HEK293 (cell line): ENCODE results near the gene GPHA2.

ENCODE experiments used
- BCL11B ChIP-seq: fragments of 450-650 bp; formaldehyde crosslinking; IDR thresholded peaks from 2 replicates; pipeline ENCODE4 v1.5.1; 2016; ENCODE audit warnings: low read depth, missing biosample characterization, missing genetic modification characterization
- EGR2 ChIP-seq: fragments of 450-650 bp; formaldehyde crosslinking; IDR thresholded peaks from 2 replicates; pipeline ENCODE4 v1.5.1; 2016; ENCODE audit warnings: low read depth, missing biosample characterization, missing genetic modification characterization
- IKZF3 ChIP-seq: fragments of 450-650 bp; IDR thresholded peaks from 2 replicates; pipeline ENCODE4 v1.5.0; 2018; ENCODE audit warnings: missing biosample characterization, mild to moderate bottlenecking, missing genetic modification characterization, moderate library complexity
- KLF10 ChIP-seq: fragments of 450-650 bp; IDR thresholded peaks from 2 replicates; pipeline ENCODE4 v1.5.1; 2018; ENCODE audit warnings: missing biosample characterization, mild to moderate bottlenecking, missing genetic modification characterization
- REPIN1 ChIP-seq: fragments of 450-650 bp; formaldehyde crosslinking; IDR thresholded peaks from 2 replicates; pipeline ENCODE4 v1.5.1; 2017; ENCODE audit warnings: missing biosample characterization, missing genetic modification characterization, low read depth
- SP7 ChIP-seq: fragments of 450-650 bp; formaldehyde crosslinking; IDR thresholded peaks from 2 replicates; pipeline ENCODE4 v1.5.1; 2016; ENCODE audit warnings: missing biosample characterization, missing genetic modification characterization
- ZBTB17 ChIP-seq: fragments of 450-650 bp; formaldehyde crosslinking; IDR thresholded peaks from 2 replicates; pipeline ENCODE4 v1.5.1; 2016; ENCODE audit warnings: missing biosample characterization, missing genetic modification characterization
- ZBTB8A ChIP-seq: fragments of 450-650 bp; formaldehyde crosslinking; IDR thresholded peaks from 2 replicates; pipeline ENCODE4 v1.5.1; 2016; ENCODE audit warnings: missing biosample characterization, missing genetic modification characterization
- ZEB2 ChIP-seq: fragments of 450-650 bp; formaldehyde crosslinking; IDR thresholded peaks from 2 replicates; pipeline ENCODE4 v1.5.1; 2016; ENCODE audit warnings: missing biosample characterization, missing genetic modification characterization
- ZNF121 ChIP-seq: fragments of 450-650 bp; formaldehyde crosslinking; IDR thresholded peaks from 2 replicates; pipeline ENCODE4 v1.5.1; 2016; ENCODE audit warnings: missing biosample characterization, missing genetic modification characterization
- ZNF266 ChIP-seq: fragments of 450-650 bp; formaldehyde crosslinking; IDR thresholded peaks from 2 replicates; pipeline ENCODE4 v1.5.1; 2016; ENCODE audit warnings: missing biosample characterization, missing genetic modification characterization, low read depth
- ZNF366 ChIP-seq: fragments of 450-650 bp; formaldehyde crosslinking; conservative IDR thresholded peaks from 2 replicates; pipeline ENCODE4 v1.5.1; 2016; ENCODE audit warnings: missing biosample characterization, missing genetic modification characterization
- ZNF394 ChIP-seq: fragments of 450-650 bp; formaldehyde crosslinking; IDR thresholded peaks from 2 replicates; pipeline ENCODE4 v1.5.1; 2016; ENCODE audit warnings: missing biosample characterization, missing genetic modification characterization, mild to moderate bottlenecking, moderate library complexity, borderline replicate concordance
- ZNF501 ChIP-seq: fragments of 450-650 bp; formaldehyde crosslinking; IDR thresholded peaks from 2 replicates; pipeline ENCODE4 v1.5.1; 2016; ENCODE audit warnings: missing biosample characterization, missing genetic modification characterization
- ZNF561 ChIP-seq: fragments of 450-650 bp; IDR thresholded peaks from 2 replicates; pipeline ENCODE4 v1.5.1; 2018; ENCODE audit warnings: missing biosample characterization, missing genetic modification characterization, borderline replicate concordance
- ZNF791 ChIP-seq: fragments of 450-650 bp; formaldehyde crosslinking; IDR thresholded peaks from 2 replicates; pipeline ENCODE4 v1.5.1; 2016; ENCODE audit warnings: missing biosample characterization, missing genetic modification characterization
- TF ChIP-seq, protein P1 (sequence below): fragments of 450-650 bp; formaldehyde crosslinking; IDR thresholded peaks from 2 replicates; pipeline ENCODE4 v1.5.1; 2016; ENCODE audit warnings: missing biosample characterization, missing genetic modification characterization, borderline replicate concordance
- TF ChIP-seq, protein P2 (sequence below): fragments of 450-650 bp; formaldehyde crosslinking; IDR thresholded peaks from 2 replicates; pipeline ENCODE4 v1.5.1; 2017; ENCODE audit warnings: missing biosample characterization, missing genetic modification characterization
- TF ChIP-seq, protein P3 (sequence below): fragments of 450-650 bp; formaldehyde crosslinking; IDR thresholded peaks from 2 replicates; pipeline ENCODE4 v1.5.1; 2017; ENCODE audit warnings: missing biosample characterization, missing genetic modification characterization
- TF ChIP-seq, protein P4 (sequence below): IDR thresholded peaks from 2 replicates; pipeline ENCODE4 v1.6.1; 2011; ENCODE audit warnings: mild to moderate bottlenecking, low read depth, low read length, borderline replicate concordance
- TF ChIP-seq, protein P5 (sequence below): fragments of 450-650 bp; formaldehyde crosslinking; IDR thresholded peaks from 2 replicates; pipeline ENCODE4 v1.5.1; 2016; ENCODE audit warnings: missing biosample characterization, missing genetic modification characterization

GPHA2 gene

DNA sequence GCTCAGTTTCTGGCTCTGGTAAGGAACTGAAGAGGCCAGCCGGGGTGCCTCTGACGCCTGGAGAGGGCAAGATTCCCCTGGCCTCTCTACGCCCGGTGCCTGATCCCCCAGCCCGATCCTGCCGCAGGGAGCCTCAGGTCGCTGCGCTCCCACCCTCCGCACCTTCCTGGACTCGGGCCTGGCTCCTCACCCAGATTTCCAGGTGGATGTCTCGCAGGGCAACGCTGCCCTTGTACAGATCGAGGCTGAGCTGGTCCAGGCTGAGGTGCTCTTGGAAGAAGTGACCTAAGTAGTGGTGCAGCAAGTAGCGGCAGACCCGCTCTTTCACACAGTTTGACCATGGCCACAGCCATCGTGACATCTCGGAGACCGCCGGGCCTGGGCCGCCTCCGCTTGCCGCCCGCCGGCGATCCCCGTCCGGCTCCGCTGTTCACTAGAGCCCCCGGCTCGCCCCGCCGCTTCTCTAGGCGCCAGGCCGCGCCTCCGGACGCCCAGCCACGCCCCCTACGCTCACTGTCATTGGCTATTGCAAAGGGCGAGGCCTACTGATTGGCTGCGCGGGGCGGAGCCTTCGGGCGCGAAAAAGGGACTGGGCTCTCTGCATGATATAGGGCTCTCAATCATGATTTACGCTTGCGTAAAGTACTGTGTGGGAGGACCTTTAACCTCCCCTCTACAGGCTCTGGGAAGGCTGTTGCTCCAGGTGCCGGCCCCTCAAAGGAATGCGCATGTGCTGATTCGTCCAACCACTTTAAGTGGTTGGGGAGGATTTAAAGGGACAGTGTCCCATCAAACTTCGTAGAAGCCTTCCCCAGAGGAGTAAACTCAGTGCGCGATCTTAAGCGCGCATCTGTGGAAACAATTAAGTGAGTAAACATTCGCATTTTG is 18.7 kb downstream of the GPHA2 start, which contains the start of gene ATG2A (continued):
- TF ChIP-seq, protein P1, sequence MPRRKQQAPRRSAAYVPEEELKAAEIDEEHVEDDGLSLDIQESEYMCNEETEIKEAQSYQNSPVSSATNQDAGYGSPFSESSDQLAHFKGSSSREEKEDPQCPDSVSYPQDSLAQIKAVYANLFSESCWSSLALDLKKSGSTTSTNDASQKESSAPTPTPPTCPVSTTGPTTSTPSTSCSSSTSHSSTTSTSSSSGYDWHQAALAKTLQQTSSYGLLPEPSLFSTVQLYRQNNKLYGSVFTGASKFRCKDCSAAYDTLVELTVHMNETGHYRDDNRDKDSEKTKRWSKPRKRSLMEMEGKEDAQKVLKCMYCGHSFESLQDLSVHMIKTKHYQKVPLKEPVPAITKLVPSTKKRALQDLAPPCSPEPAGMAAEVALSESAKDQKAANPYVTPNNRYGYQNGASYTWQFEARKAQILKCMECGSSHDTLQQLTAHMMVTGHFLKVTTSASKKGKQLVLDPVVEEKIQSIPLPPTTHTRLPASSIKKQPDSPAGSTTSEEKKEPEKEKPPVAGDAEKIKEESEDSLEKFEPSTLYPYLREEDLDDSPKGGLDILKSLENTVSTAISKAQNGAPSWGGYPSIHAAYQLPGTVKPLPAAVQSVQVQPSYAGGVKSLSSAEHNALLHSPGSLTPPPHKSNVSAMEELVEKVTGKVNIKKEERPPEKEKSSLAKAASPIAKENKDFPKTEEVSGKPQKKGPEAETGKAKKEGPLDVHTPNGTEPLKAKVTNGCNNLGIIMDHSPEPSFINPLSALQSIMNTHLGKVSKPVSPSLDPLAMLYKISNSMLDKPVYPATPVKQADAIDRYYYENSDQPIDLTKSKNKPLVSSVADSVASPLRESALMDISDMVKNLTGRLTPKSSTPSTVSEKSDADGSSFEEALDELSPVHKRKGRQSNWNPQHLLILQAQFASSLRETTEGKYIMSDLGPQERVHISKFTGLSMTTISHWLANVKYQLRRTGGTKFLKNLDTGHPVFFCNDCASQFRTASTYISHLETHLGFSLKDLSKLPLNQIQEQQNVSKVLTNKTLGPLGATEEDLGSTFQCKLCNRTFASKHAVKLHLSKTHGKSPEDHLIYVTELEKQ (tag by site-specific recombination) = 0 out of 2 replicates have a peak, but pooled peaks have one; percentile 8
- TF ChIP-seq IKZF3 (tag by site-specific recombination) = peak; percentile 75
- TF ChIP-seq, protein P2, sequence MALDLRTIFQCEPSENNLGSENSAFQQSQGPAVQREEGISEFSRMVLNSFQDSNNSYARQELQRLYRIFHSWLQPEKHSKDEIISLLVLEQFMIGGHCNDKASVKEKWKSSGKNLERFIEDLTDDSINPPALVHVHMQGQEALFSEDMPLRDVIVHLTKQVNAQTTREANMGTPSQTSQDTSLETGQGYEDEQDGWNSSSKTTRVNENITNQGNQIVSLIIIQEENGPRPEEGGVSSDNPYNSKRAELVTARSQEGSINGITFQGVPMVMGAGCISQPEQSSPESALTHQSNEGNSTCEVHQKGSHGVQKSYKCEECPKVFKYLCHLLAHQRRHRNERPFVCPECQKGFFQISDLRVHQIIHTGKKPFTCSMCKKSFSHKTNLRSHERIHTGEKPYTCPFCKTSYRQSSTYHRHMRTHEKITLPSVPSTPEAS = peak; percentile 32; the same call in 1 of the 2 replicates
- TF ChIP-seq ZNF394 (tag by site-specific recombination) = peak; percentile 63; the same call in 1 of the 2 replicates
- 0 out of 2 replicates have a peak, but pooled peaks have one; percentile 25 for TF ChIP-seq ZNF366
- TF ChIP-seq ZNF561 (tag by site-specific recombination) = peak; percentile 42; the same call in 1 of the 2 replicates
- 0 out of 2 replicates have a peak, but pooled peaks have one; percentile 76 for TF ChIP-seq REPIN1 (tag by site-specific recombination)
- peak; percentile 60; the same call in 1 of the 2 replicates for TF ChIP-seq ZBTB8A
- TF ChIP-seq SP7 = peak; percentile 54
- peak; percentile 53; the same call in 1 of the 2 replicates for TF ChIP-seq BCL11B
- TF ChIP-seq ZEB2 = peak; percentile 28; the same call in 1 of the 2 replicates
- no peak for TF ChIP-seq ZNF791 (tag by site-specific recombination)
- TF ChIP-seq, protein P3, sequence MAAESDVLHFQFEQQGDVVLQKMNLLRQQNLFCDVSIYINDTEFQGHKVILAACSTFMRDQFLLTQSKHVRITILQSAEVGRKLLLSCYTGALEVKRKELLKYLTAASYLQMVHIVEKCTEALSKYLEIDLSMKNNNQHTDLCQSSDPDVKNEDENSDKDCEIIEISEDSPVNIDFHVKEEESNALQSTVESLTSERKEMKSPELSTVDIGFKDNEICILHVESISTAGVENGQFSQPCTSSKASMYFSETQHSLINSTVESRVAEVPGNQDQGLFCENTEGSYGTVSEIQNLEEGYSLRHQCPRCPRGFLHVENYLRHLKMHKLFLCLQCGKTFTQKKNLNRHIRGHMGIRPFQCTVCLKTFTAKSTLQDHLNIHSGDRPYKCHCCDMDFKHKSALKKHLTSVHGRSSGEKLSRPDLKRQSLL (tag by site-specific recombination) = 0 out of 2 replicates have a peak, but pooled peaks have one; percentile 50
- TF ChIP-seq, protein P4, sequence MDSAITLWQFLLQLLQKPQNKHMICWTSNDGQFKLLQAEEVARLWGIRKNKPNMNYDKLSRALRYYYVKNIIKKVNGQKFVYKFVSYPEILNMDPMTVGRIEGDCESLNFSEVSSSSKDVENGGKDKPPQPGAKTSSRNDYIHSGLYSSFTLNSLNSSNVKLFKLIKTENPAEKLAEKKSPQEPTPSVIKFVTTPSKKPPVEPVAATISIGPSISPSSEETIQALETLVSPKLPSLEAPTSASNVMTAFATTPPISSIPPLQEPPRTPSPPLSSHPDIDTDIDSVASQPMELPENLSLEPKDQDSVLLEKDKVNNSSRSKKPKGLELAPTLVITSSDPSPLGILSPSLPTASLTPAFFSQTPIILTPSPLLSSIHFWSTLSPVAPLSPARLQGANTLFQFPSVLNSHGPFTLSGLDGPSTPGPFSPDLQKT = no peak
- TF ChIP-seq ZNF501 (tag by site-specific recombination) = peak; percentile 84
- peak; percentile 96 for TF ChIP-seq KLF10 (tag by site-specific recombination)
- 0 out of 2 replicates have a peak, but pooled peaks have one; percentile 36 for TF ChIP-seq EGR2 (tag by site-specific recombination)
- TF ChIP-seq ZBTB17 (tag by site-specific recombination) = 0 out of 2 replicates have a peak, but pooled peaks have one; percentile 57
- TF ChIP-seq, protein P5, sequence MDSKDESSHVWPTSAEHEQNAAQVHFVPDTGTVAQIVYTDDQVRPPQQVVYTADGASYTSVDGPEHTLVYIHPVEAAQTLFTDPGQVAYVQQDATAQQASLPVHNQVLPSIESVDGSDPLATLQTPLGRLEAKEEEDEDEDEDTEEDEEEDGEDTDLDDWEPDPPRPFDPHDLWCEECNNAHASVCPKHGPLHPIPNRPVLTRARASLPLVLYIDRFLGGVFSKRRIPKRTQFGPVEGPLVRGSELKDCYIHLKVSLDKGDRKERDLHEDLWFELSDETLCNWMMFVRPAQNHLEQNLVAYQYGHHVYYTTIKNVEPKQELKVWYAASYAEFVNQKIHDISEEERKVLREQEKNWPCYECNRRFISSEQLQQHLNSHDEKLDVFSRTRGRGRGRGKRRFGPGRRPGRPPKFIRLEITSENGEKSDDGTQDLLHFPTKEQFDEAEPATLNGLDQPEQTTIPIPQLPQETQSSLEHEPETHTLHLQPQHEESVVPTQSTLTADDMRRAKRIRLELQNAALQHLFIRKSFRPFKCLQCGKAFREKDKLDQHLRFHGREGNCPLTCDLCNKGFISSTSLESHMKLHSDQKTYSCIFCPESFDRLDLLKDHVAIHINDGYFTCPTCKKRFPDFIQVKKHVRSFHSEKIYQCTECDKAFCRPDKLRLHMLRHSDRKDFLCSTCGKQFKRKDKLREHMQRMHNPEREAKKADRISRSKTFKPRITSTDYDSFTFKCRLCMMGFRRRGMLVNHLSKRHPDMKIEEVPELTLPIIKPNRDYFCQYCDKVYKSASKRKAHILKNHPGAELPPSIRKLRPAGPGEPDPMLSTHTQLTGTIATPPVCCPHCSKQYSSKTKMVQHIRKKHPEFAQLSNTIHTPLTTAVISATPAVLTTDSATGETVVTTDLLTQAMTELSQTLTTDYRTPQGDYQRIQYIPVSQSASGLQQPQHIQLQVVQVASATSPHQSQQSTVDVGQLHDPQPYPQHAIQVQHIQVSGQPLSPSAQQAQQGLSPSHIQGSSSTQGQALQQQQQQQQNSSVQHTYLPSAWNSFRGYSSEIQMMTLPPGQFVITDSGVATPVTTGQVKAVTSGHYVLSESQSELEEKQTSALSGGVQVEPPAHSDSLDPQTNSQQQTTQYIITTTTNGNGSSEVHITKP (tag by site-specific recombination) = 0 out of 2 replicates have a peak, but pooled peaks have one; percentile 22
- no peak for TF ChIP-seq ZNF121 (tag by site-specific recombination)
- TF ChIP-seq ZNF266 = no peak
